ENCODE results near the gene TSPAN9.
A peak's percentile ranks its signal among the peaks of the same experiment; 100 is the strongest.

Gene TSPAN9

GRCh38 chr12:3283137-3283680 lies 206.0 kb downstream of the TSPAN9 start:
- no peak for DNase-seq

- no peak for DNase-seq
Observed at GRCh38 chr12:3284405-3284804, 207.2 kb downstream of the TSPAN9 start.

- no peak for DNase-seq
Observed at GRCh38 chr12:3285570-3285969, 208.4 kb downstream of the TSPAN9 start.

- DNase-seq, result no peak
Observed at GRCh38 chr12:3288690-3289089, 211.5 kb downstream of the TSPAN9 start.

GRCh38 chr12:3289702-3290101 lies 212.5 kb downstream of the TSPAN9 start:
- DNase-seq, result no peak

GRCh38 chr12:3291939-3292338 lies 214.8 kb downstream of the TSPAN9 start:
- DNase-seq, result no peak

- no peak for DNase-seq
Observed at GRCh38 chr12:3292677-3293412, 215.7 kb downstream of the TSPAN9 start.

- peak; percentile 24 for DNase-seq
Observed at GRCh38 chr12:3293446-3294161, 216.4 kb downstream of the TSPAN9 start.

- no peak for DNase-seq
Observed at GRCh38 chr12:3294481-3294911, 217.3 kb downstream of the TSPAN9 start.

- DNase-seq, result no peak
Observed at GRCh38 chr12:3295225-3295624, 218.0 kb downstream of the TSPAN9 start.

GRCh38 chr12:3295646-3296408 lies 218.6 kb downstream of the TSPAN9 start:
- DNase-seq, result peak; percentile 18

GRCh38 chr12:3296409-3296701 lies 219.2 kb downstream of the TSPAN9 start:
- no peak for DNase-seq

GRCh38 chr12:3298603-3299002 lies 221.4 kb downstream of the TSPAN9 start:
- DNase-seq, result no peak

- DNase-seq, result peak; percentile 97
Observed at GRCh38 chr12:3299929-3300832, 223.0 kb downstream of the TSPAN9 start.

- DNase-seq, result no peak
Observed at GRCh38 chr12:3300833-3301401, 223.7 kb downstream of the TSPAN9 start.

- DNase-seq, result no peak
Observed at GRCh38 chr12:3302401-3303041, 225.3 kb downstream of the TSPAN9 start.

- no peak for DNase-seq
Observed at GRCh38 chr12:3303410-3304136, 226.4 kb downstream of the TSPAN9 start.

- DNase-seq, result peak; percentile 91
Observed at GRCh38 chr12:3304436-3305165, 227.4 kb downstream of the TSPAN9 start.

- DNase-seq, result no peak
Observed at GRCh38 chr12:3305464-3305863, 228.3 kb downstream of the TSPAN9 start.
